Spleen (tissue), 11 donors: ENCODE measurements around the gene CST7. TPM values are rescaled to one million over a fixed set of nuclear protein-coding genes. Genes with fewer than 3 reads are reported as not detected.

ENCODE experiments used
- DNase-seq: peaks from one replicate; pipeline ENCODE4 v3.0.0-alpha.2; 2020
- H3K27ac ChIP-seq, 8 donors: fragments of 200-600 bp; sonication (generic) in 7 of 8; 1 replicate in 4 of 8; 2 replicates in 4 of 8; pipeline versions ENCODE4 v1.5.0 to v1.8.0; 2016 to 2021; ENCODE audit warnings: inconsistent platforms in 4 of 8, mild to moderate bottlenecking in 4 of 8, moderate library complexity in 1 of 8
- H3K27me3 ChIP-seq, 7 donors: fragments of 200-600 bp; sonication (generic) in 6 of 7; replicated peaks in 1 of 7; 1 replicate in 4 of 7; 2 replicates in 3 of 7; pipeline versions ENCODE4 v1.5.0 to v1.8.0; 2016 to 2021; ENCODE audit warnings: inconsistent platforms in 3 of 7, mild to moderate bottlenecking in 1 of 7
- H3K36me3 ChIP-seq, 6 donors: fragments of 200-600 bp; sonication (generic) in 5 of 6; 1 replicate in 4 of 6; 2 replicates in 2 of 6; pipeline versions ENCODE4 v1.5.0 to v1.8.0; 2016 to 2021; ENCODE audit warnings: inconsistent platforms in 2 of 6
- H3K4me1 ChIP-seq, 6 donors: fragments of 200-600 bp; sonication (generic) in 5 of 6; 1 replicate in 3 of 6; 2 replicates in 3 of 6; pipeline versions ENCODE4 v1.5.0 to v1.8.0; 2016 to 2021; ENCODE audit warnings: inconsistent platforms in 3 of 6
- H3K4me3 ChIP-seq, 8 donors: fragments of 200-600 bp; sonication (generic) in 7 of 8; 1 replicate in 4 of 8; 2 replicates in 4 of 8; pipeline versions ENCODE4 v1.5.0 to v1.8.0; 2016 to 2021; ENCODE audit warnings: inconsistent platforms in 4 of 8, mild to moderate bottlenecking in 4 of 8, moderate library complexity in 2 of 8
- H3K9me3 ChIP-seq, 8 donors: fragments of 200-600 bp; sonication (generic) in 7 of 8; 1 replicate in 4 of 8; 2 replicates in 4 of 8; pipeline versions ENCODE4 v1.5.0 to v1.8.0; 2016 to 2021; ENCODE audit warnings: inconsistent platforms in 4 of 8
- POLR2A ChIP-seq, 3 donors: fragments of 450-650 bp; IDR thresholded peaks; one replicate each; pipeline ENCODE4 v1.5.1; 2017; ENCODE audit warnings: antibody characterized with exemption in 3 of 3, mild to moderate bottlenecking in 1 of 3
- POLR2AphosphoS5 ChIP-seq, 3 donors: sonication (generic); formaldehyde crosslinking; IDR thresholded peaks; one replicate each; pipeline ENCODE4 v1.5.1; 2017; ENCODE audit warnings: antibody characterized with exemption in 3 of 3
- WGBS, 5 donors: extraction: QIAGEN DNeasy Blood & Tissue Kit in 3 of 5; methylation state at CpG; one replicate each; pipeline versions ENCODE4 v1.1.5 to v1.1.7; 2013 to 2018; 5-methylcytosine and 5-hydroxymethylcytosine counted together
- intact Hi-C: fragments of 100-400 bp; cut with DNase I; formaldehyde crosslinking; loops from one replicate; pipeline ENCODE4 v1.15.0; 2023; ENCODE audit warnings: low total_unique reads
- polyA plus RNA-seq, 3 donors: library from polyadenylated mRNA; stranded (reverse); fragments of 200-250 nt; gene quantifications; one replicate each; pipeline ENCODE4 v1.2.1, GENCODE V29; 2013
- total RNA-seq, 7 donors: library from RNA; depleted of rRNA in 3 of 7; stranded (reverse); fragments of >200 nt in 3 of 7; fragmentation: NEBNext Ultra II Directional in 4 of 7; extraction: Animal tissue kit (Norgen Biotek cat#: 25700) in 4 of 7; gene quantifications; one replicate each; pipeline versions ENCODE4 v1.1.0 to v1.2.1, GENCODE V29; 2016 to 2021
- TF ChIP-seq, protein P1 (sequence below), 11 experiments: fragments of 200-600 bp in 7 of 11; fragments of 450-650 bp in 4 of 11; sonication (generic) in 4 of 11; IDR thresholded peaks in 8 of 11; conservative IDR thresholded peaks in 3 of 11; 1 replicate in 7 of 11; 2 replicates in 4 of 11; pipeline versions ENCODE4 v1.4.0 to v1.8.0; 2016 to 2021; ENCODE audit warnings: antibody characterized with exemption in 11 of 11, inconsistent platforms in 4 of 11, mild to moderate bottlenecking in 1 of 11
- donor health status: healthy with polysubstance abuse.
- donor health status: DM: no; HTN: no; CAD: no; lungs with moderate emphysema.
- donor health status: DM: no; HTN: no; CAD: no.
- donor health status: Bipolar disorder and iron deficiency.
- donor health status: healthy.
- donor health status: DM: no; HTN: no; CAD: no.
- donor health status: DM: yes; HTN: yes; CAD: no.

Gene CST7
- total and polyA plus RNA-seq, 10 donors = 23.1 to 298 (median 63.8) TPM

DNA sequence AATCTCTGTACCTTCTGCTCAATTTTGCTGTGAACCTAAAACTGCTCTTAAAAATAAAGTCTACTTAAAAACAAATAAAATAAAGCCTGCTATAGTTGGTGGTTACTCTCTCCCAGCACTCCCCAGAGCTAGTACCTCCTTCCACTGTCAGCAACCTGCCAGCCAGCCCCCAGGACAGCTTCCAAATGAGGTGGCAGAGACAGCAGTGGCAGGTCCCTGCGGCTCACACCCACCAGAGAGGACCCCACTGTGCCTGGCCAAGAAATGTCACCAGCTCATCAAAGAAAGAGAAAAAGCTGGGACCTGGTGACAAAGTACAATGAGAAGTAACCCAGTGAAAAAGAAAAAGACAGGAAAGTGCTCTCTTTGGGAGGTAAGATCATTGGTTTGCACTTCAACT is 28.3 kb downstream of the CST7 start:
- Histone ChIP-seq H3K4me1 (peaks cover 0 to 36% (median 18%) of the 10 kb centered on the region in 6 donors), H3K4me3 (no peak overlapping the region), H3K27ac (no peak overlapping the region), H3K9me3 (peaks cover 0 to 22% (median 12%) of the 10 kb centered on the region in 8 donors), H3K27me3 (no peaks in the 10 kb centered on the region), H3K36me3 (peaks cover 0 to 97% (median 56%) of the 10 kb centered on the region in 6 donors)
- peak; percentile 43 for DNase-seq
- TF ChIP-seq POLR2A (IDR thresholded peaks at IDR 0.05) (no peak), POLR2AphosphoS5 (IDR thresholded peaks at IDR 0.05) (no peak)
- TF ChIP-seq, protein P1, sequence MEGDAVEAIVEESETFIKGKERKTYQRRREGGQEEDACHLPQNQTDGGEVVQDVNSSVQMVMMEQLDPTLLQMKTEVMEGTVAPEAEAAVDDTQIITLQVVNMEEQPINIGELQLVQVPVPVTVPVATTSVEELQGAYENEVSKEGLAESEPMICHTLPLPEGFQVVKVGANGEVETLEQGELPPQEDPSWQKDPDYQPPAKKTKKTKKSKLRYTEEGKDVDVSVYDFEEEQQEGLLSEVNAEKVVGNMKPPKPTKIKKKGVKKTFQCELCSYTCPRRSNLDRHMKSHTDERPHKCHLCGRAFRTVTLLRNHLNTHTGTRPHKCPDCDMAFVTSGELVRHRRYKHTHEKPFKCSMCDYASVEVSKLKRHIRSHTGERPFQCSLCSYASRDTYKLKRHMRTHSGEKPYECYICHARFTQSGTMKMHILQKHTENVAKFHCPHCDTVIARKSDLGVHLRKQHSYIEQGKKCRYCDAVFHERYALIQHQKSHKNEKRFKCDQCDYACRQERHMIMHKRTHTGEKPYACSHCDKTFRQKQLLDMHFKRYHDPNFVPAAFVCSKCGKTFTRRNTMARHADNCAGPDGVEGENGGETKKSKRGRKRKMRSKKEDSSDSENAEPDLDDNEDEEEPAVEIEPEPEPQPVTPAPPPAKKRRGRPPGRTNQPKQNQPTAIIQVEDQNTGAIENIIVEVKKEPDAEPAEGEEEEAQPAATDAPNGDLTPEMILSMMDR (IDR thresholded peaks at IDR 0.05 in 8 of 11, conservative IDR thresholded peaks at IDR 0.05 in 3 of 11) = no peak
- intact Hi-C loops = no loop called here
- 96 to 100% (median 100%) methylated on average over 1 of the region's 1 CpG for WGBS, 5 donors

DNA sequence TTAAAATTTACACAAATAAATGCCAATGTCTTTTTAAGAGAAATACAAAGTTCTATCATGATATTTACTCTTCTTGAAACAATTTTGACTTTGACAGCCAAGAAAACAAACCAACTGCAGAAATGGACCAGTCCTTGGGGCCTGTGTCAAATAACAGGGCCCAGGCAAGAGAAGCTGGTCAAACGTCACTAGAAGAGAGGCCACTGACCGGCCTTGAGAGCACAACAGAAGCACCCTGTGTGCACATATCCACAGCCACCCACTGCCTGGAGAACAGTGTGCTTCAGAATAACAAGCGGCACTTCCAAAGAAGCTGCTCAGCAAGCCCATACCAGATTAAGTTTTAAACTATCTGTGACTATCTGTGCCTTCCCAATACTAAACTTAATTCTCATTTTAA is 28.7 kb downstream of the CST7 start:
- Histone ChIP-seq H3K36me3 (peaks cover 0 to 97% (median 53%) of the 10 kb centered on the region in 6 donors), H3K27ac (no peak overlapping the region)
- WGBS, 5 donors = 91 to 93% (median 93%) methylated on average over 3 of the region's 3 CpGs

DNA sequence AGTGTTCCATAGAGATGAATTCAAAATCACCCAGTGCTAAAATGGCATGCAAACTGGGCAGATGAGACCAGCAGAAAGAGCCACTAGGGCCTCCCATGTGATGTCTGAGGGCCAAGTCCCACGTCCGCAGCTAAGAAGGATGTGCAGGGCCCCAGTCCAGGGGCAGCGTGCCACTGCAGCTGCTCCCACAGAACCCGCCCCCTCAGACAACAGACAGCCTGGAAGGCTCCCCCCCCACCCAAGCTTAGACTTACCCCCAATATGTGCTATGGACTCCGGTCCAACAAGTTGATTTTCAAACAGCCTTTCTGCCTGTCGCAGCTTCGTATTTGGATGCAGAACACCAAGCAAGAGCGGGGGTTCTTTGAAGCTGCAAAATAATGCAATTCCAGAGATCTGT is 29.4 kb downstream of the CST7 start:
- peaks cover 0 to 22% (median 12%) of the 10 kb centered on the region in 8 donors for H3K9me3 ChIP-seq
- peaks cover 0 to 47% (median 18%) of the 10 kb centered on the region in 6 donors for H3K4me1 ChIP-seq
- TF ChIP-seq POLR2A (IDR thresholded peaks at IDR 0.05) (no peak), POLR2AphosphoS5 (IDR thresholded peaks at IDR 0.05) (no peak)
- TF ChIP-seq, protein P1 (IDR thresholded peaks at IDR 0.05 in 8 of 11, conservative IDR thresholded peaks at IDR 0.05 in 3 of 11) = no peak
- intact Hi-C loops = no loop called here
- H3K36me3 ChIP-seq = peaks cover 0 to 97% (median 48%) of the 10 kb centered on the region in 6 donors
- 86 to 96% (median 88%) methylated on average over 8 of the region's 8 CpGs for WGBS, 5 donors
- H3K27ac ChIP-seq = no peak overlapping the region
- peak; percentile 36 for DNase-seq
- no peak overlapping the region for H3K4me3 ChIP-seq
- no peaks in the 10 kb centered on the region for H3K27me3 ChIP-seq

More for the DNA sequence above, 28.7 kb downstream of the CST7 start:
- DNase-seq = peak; percentile 34
- no peaks in the 10 kb centered on the region for H3K27me3 ChIP-seq
- intact Hi-C loops = no loop called here
- H3K4me3 ChIP-seq = no peak overlapping the region
- TF ChIP-seq, protein P1 (IDR thresholded peaks at IDR 0.05 in 8 of 11, conservative IDR thresholded peaks at IDR 0.05 in 3 of 11) = no peak
- TF ChIP-seq POLR2AphosphoS5 (IDR thresholded peaks at IDR 0.05) (no peak), POLR2A (IDR thresholded peaks at IDR 0.05) (no peak)
- H3K4me1 ChIP-seq = peaks cover 0 to 40% (median 18%) of the 10 kb centered on the region in 6 donors
- H3K9me3 ChIP-seq = peaks cover 0 to 22% (median 12%) of the 10 kb centered on the region in 8 donors

DNA sequence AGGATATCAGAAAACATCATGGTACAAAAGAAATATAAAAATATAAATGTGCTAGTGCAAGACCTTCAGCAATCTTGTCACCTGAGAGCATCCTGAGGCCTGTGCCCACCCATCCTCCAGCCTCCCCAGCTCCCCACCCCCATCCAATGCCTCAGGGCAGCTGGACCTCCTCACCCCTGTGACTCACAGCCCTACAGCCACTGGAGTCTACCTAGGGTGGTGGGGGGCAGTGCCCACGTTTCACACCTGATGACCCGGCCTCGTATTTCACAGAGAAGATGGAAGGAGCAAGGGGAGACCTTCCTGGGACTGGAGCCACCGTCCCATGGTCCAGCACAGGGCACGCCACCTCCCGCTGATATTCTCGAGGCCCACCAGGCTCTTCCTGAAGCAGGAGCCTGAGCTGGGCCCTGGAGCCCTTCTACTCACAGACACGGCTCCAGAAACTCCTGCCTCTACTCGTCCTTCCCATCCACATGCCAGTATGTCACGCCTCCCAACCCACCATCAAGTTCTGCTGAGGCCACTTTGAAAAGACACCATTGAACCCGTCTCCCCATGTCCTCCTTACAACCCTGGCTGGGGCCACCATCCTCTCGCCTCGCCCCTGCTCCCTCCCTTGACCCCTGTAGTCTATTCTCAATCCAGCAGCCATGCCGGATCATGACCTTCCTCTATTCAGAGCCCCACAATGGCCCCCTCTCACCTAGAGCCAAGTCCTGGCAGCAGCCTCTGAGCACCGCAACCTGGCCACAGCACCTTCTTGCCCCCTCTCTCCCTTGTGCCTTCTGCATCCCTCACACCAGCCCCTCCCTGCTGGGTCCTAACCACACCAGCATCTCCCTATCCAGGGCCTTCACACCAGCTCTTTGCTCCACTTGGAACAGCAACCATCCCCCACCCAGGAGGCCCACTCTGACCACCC is 30.2 kb downstream of the CST7 start:
- H3K4me3 ChIP-seq = peak overlapping the region in 1 of 8 donors; percentile 33
- intact Hi-C loops = no loop called here
- TF ChIP-seq POLR2A (IDR thresholded peaks at IDR 0.05) = no peak
- no peak for TF ChIP-seq POLR2AphosphoS5 (IDR thresholded peaks at IDR 0.05)
- TF ChIP-seq, protein P1 (IDR thresholded peaks at IDR 0.05 in 8 of 11, conservative IDR thresholded peaks at IDR 0.05 in 3 of 11) = no peak
- peak overlapping the region in 5 of 8 donors; percentile 19 to 97 (median 78) for H3K27ac ChIP-seq
- 96 to 98% (median 97%) methylated on average over 13 to 15 of the region's 15 CpGs for WGBS, 5 donors
- H3K36me3 ChIP-seq = peaks cover 0 to 95% (median 43%) of the 10 kb centered on the region in 6 donors
- H3K4me1 ChIP-seq = peaks cover 0 to 55% (median 18%) of the 10 kb centered on the region in 6 donors
- peaks cover 0 to 22% (median 12%) of the 10 kb centered on the region in 8 donors for H3K9me3 ChIP-seq
- DNase-seq = peak; percentile 54
- no peaks in the 10 kb centered on the region for H3K27me3 ChIP-seq
